Measurements from ENCODE around the gene CDCP2.

CDCP2 gene

DNA sequence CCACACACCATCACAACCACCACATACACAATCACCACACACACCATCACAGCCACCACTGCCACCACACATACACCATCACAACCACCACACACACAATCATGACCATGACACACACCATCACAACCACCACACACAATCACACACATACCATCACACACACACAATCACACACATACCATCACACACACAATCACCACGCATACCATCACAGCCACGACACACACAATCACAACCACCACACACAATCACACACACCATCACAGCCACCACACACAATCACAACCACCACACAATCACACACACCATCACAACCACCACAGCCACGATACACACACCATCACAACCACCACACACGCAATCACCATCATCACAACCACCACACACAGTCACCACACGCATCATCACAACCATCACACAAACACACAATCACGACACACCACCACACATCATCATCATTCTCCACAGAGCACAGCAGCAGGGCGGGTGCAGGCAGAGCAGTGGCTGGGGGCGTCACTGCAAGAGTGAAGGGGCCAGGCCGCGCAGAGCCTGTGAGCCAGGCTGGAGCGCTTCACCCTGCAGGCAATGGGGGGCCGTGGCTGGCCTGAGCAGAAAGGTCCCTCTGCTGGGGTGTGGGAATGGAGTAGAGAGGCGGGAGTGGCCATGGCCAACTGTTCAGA is 32.6 kb downstream of the CDCP2 start:
- DNase-seq (ENCODE audit: low read depth), result no peak
- no peak overlapping the region for H3K4me3 ChIP-seq (ENCODE audit: low read depth, low read length)
- TF ChIP-seq CTCF (IDR thresholded peaks at IDR 0.05; ENCODE audit: control insufficient read depth, extremely low read depth, insufficient read depth), result no peak

DNA sequence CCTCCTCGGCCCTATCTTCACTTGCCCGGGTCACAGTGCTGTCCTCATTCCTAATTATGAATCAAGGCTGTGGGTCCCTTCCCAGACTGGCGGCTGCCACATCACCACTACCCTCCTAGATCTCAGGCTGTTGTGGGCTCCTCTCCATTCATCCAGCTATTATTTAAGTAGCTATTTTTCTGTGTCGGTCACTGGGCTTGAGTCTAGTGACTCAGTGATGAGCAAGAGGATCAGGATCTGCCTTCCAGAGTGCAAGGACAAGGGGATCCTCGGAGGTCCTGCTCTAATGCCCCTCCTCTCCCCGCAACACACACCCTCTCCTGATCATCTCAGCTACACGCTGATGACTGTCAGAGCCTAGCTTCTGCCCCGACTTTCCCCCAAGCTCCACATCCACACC is 34.1 kb downstream of the CDCP2 start:
- TF ChIP-seq CTCF (IDR thresholded peaks at IDR 0.05; ENCODE audit: control insufficient read depth, extremely low read depth, insufficient read depth), result no peak
- DNase-seq (ENCODE audit: low read depth), result no peak
- no peak overlapping the region for H3K4me3 ChIP-seq (ENCODE audit: low read depth, low read length)

GRCh38 chr1:54117815-54118563 is 34.8 kb downstream of the CDCP2 start:
- H3K4me3 ChIP-seq (ENCODE audit: low read depth, low read length), result no peak overlapping the region
- no peak for TF ChIP-seq CTCF (IDR thresholded peaks at IDR 0.05; ENCODE audit: control insufficient read depth, extremely low read depth, insufficient read depth)
- DNase-seq (ENCODE audit: low read depth), result no peak

- no peak for TF ChIP-seq CTCF (IDR thresholded peaks at IDR 0.05; ENCODE audit: control insufficient read depth, extremely low read depth, insufficient read depth)
- no peak for DNase-seq (ENCODE audit: low read depth)
Measured at GRCh38 chr1:54115520-54115919, 37.3 kb downstream of the CDCP2 start.

DNA sequence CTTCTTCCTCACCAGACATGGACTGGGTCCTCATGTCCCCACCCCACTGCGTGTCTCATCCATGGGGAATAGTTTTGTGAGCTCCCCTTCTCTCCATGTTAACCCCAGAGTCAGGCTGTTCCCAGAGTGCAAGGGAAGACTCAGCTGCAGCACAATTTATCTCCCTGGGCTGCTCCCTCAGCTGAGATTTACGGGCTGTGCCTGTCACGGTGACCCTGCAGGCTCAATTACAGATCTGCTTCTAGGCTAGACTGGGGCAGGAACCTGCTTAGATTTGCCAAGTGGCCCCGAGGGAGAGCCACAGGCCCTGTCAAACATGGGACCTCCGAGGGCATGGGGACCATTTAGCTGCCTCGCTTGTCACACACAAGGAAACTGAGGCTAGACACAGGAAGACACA is 37.8 kb downstream of the CDCP2 start:
- no peak overlapping the region for H3K4me3 ChIP-seq (ENCODE audit: low read depth, low read length)
- no peak for DNase-seq (ENCODE audit: low read depth)
- TF ChIP-seq CTCF (IDR thresholded peaks at IDR 0.05; ENCODE audit: control insufficient read depth, extremely low read depth, insufficient read depth), result no peak

More at GRCh38 chr1:54115520-54115919, 37.3 kb downstream of the CDCP2 start:
- no peak overlapping the region for H3K4me3 ChIP-seq (ENCODE audit: low read depth, low read length)

DNA sequence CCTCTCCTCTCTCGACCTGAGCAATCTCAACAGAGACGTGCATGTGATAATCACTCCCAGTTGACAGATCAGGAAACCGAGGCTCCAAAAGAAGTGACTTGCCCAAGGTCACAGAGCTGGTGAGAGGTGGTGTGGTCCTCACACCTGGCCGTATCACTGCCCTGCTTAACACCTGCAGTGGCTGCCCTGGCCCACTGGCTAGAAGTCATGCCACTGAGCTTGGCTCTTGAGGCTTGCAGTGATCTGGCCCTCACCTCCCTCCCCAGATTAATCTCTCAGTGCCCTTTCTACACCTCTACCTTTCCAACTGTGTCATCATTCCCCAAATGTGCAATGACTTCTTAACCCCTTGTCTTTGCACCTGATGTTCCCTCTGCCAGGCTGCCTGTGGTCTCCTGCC is 38.8 kb downstream of the CDCP2 start:
- no peak for TF ChIP-seq CTCF (IDR thresholded peaks at IDR 0.05; ENCODE audit: control insufficient read depth, extremely low read depth, insufficient read depth)
- H3K4me3 ChIP-seq (ENCODE audit: low read depth, low read length), result no peak overlapping the region
- DNase-seq (ENCODE audit: low read depth), result no peak
